HG02588 (cell line): Measurements from ENCODE around the gene LIPA.

Source experiments
- ATAC-seq: cut with Tn5 transposase; IDR thresholded peaks from one replicate; pipeline ENCODE4 v1.9.1; 2021; ENCODE audit warnings: mild to moderate bottlenecking, moderate library complexity; ENCODE audit not compliant: unreplicated experiment

The LIPA gene

DNA sequence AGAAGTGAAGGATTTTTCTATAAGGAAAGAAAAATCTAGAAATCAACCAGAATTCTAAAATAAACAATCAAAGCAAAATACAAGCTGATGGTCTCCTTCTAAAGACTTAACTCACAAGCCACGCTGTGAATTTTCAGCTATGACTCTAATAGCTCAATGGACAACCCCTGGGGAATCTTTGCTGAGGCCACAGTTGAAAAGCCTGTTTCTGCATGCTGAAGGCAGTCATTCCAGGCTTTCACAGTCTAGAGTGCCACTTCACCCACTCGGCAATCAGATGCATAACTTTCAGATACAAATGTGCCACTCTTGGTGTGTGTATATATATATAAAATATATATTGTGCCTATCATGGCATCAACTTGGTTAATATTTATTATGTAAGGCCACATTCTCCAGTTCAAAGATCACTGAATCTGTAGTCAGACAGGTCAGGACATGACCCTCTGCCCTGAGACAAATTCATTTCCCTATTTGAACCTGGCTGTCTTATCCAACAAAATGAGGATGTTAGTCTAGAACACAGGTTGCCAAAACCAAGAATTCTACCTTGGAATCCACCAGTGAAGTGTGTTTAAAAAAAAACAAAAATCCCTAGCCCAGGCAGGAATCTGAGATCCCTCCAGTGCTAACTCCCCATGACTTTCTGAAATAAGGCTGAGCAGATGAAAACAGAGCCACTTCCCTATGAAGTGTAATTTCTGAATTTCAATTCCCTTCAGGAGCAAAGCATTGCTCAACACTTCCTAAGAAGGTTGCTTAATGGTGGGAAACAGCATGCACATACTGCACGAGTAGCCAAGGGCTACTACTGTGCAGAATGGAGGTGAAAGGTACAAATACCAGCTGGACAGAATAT, 9.9 kb downstream of the LIPA start:
- no peak for ATAC-seq

- ATAC-seq, result no peak
These were observed 10.5 kb downstream of the LIPA start for GRCh38 chr10:89241026-89241425.

- ATAC-seq, result no peak
These were observed 11.1 kb downstream of the LIPA start for GRCh38 chr10:89240519-89240918.

GRCh38 chr10:89238956-89239644, 12.5 kb downstream of the LIPA start:
- ATAC-seq, result no peak

DNA sequence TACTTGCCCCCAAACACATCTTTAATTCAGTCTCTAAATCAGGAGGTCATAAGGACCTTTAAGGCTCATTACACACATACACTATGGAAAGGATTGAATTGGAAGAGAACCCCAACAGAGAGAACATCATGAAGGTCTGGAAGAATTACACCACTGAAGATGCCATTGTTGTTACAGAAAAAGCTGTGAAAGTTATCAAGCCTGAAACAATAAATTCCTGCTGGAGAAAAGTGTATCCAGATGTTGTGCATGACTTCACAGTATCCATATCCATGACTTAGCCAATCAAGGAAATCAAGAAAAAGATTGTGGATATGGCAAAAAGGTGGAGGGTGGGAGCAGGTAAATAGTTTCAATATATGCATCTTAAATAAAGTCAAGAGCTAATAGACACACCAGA, 13.7 kb downstream of the LIPA start:
- no peak for ATAC-seq

GRCh38 chr10:89236226-89236797, 15.3 kb downstream of the LIPA start:
- ATAC-seq, result no peak

- ATAC-seq, result no peak
These were observed 16.3 kb downstream of the LIPA start for GRCh38 chr10:89235073-89235798.

GRCh38 chr10:89233033-89233432, 18.5 kb downstream of the LIPA start:
- no peak for ATAC-seq

DNA sequence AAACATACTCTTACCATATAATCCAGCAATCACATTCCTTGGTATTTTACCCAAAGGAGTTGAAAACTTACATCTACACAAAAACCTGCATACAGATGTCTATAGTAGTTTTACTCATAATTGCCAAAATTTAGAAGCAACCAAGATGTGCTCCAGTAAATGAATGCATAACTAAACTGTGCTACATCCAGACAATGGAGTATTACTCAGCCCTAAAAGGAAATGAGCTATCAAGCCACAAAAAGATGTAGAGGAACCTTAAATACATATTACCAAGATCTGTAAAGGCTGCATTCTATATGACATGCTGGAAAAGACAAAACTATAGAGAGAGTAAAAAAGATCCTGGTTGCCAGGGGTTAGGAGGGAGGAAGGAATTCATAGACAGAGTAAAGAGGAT, 22.6 kb downstream of the LIPA start:
- no peak for ATAC-seq

DNA sequence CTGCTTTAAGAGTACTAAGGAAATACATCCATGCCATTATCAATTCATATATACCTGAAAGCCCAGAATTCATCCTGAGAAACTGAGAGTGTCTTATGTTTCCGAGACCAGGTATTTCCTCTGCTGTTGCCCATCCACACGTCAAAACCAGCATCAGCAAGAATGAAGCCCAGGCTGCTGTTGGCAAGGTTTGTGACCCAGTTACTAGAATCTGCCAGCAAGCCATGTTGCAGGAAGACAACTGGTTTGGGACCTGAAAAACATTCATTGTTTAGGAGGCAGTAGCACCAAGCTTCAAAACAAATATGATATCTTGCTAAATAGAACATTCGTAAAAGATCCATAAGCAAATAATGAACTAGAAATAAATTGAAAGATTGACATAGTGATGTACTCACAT, 23.4 kb downstream of the LIPA start:
- no peak for ATAC-seq

DNA sequence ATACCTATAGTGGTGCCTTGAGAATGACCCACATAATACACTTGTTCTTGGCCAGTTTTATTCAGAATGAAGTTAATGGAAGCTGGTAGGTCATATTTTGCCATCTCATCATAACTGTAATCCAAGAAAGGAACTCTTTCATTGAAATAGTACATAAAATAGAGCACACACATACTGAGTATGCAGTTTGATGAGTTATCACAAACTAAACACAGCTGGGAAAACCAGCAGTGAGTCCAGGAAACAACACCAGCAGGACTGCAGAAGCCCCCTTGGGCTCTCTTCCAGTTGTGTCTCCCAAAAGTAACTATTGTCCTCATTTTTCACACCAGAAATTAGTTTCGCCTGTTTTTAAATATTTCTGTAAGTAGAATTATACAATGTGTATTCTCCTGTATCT, 24.7 kb downstream of the LIPA start:
- ATAC-seq, result no peak

DNA sequence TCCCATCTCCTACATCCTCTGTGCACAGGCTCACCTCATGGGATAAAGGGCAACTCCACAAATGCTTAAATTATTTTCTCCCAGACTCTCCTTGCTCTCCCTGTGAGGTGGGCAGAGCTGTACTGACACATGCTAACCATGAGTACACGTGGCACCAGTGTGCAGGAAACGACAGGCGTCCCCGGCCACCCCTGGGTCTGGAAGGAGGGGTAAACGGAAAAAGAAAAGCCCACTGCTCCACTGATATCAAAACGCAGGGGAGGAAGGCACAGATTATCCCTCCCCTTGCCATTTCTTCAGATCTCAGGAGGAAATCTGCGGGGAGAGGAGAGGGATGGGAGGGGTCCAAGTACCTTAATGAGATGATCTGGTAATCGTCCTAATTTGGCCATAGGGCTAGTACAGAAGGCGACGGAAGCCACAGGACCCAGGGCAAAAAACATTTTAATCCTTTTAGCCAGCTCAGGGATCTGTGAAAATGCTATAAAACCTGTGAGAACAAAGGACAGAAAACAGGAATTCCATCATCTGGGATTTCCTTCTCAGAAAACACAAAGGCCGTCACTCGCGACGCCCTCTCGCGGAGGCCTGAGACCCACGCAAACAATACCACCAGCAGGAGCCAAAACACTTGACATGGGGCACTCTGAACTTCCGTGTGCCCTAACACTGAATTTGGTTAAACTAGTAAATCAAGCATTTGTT, 26.7 kb downstream of the LIPA start:
- ATAC-seq, result no peak

GRCh38 chr10:89221919-89222318, 29.7 kb downstream of the LIPA start:
- no peak for ATAC-seq

GRCh38 chr10:89219513-89220218, 31.9 kb downstream of the LIPA start:
- ATAC-seq, result no peak

DNA sequence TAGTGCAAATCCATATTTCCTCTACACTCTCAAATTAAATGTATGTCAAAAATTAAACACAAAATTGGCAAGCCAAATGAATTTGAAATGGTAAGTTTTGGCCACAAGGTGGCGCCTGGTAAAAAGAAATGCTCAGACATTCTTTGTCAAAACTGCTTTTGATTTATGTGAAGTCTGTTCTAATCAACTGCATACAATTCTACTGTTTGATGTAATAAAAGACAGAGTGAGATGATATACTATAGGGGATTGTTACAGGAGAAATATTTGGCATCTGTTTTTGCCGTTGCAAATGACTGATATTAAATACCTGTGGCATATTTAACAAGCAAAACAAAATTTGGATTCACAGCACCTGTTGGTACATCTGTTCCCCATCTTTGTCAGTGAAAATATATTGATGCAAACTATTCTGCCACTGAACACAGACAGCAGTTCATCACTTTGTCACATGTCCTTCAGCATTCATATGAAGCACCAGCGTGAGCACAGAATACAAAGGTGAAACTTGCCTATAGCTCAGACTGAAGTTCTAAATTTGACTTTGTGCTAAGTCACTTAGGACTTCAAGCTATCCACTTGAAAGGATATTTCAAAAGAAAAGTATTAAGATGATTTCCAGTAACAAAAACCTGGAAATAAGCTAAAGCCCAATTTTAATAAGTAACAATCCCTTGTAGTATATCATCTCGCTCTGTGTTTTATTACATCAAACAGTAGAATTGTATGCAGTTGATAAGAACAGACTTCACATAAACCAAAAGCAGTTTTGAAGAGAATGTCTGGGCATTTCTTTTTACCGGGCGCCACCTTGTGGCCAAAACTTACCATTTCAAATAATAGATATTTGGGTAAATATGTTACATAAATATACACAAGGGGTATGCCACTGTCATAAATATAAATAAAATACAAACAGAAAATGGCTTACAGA, 34.3 kb downstream of the LIPA start:
- no peak for ATAC-seq

GRCh38 chr10:89216056-89216455, 35.5 kb downstream of the LIPA start:
- no peak for ATAC-seq

DNA sequence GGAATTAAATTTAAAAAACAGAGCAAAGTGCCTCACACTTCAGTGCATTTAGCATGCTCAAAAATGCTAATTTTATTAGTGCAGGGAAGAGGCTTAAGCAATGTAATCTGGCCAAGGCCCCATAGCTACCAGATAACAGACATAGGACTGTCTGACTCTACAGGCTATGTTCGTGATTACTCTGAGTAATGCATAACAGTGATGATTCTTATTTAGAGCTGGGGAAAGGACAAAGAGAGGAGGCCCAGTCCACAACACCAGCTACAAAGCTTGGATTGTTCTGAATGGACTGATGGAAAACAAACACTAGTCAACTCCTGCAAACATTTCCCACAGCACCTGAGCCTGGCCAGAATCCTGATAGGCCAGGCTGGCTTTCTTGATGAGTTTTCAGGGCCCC, 36.1 kb downstream of the LIPA start:
- no peak for ATAC-seq

- ATAC-seq, result no peak
These were observed 36.9 kb downstream of the LIPA start for GRCh38 chr10:89214566-89215165.
